Stomach smooth muscle (tissue), 2 donors: ENCODE data around the gene RHOU.
A peak's percentile ranks its signal among the peaks of the same experiment; 100 is the strongest.

ENCODE experiments used
- H3K27ac ChIP-seq: one replicate; pipeline ENCODE4 v1.7.0; 2013; ENCODE audit warnings: mild to moderate bottlenecking, low read length, inconsistent platforms
- H3K27me3 ChIP-seq, 2 donors: one replicate each; pipeline ENCODE4 v1.7.0; 2013; ENCODE audit warnings: low read length in 2 of 2; ENCODE audit not compliant: insufficient read depth in 2 of 2, control insufficient read depth in 1 of 2
- H3K36me3 ChIP-seq, 2 donors: one replicate each; pipeline ENCODE4 v1.7.0; 2013; ENCODE audit warnings: low read length in 2 of 2; ENCODE audit not compliant: control insufficient read depth in 2 of 2, insufficient read depth in 2 of 2
- H3K4me1 ChIP-seq: one replicate; pipeline ENCODE4 v1.7.0; 2013; ENCODE audit warnings: low read length; ENCODE audit not compliant: control insufficient read depth, insufficient read depth
- H3K4me3 ChIP-seq, 2 donors: one replicate each; pipeline ENCODE4 v1.7.0; 2013; ENCODE audit warnings: low read length in 2 of 2
- H3K9ac ChIP-seq, 2 donors: one replicate each; pipeline ENCODE4 v1.7.0; 2013; ENCODE audit warnings: low read length in 2 of 2, mild to moderate bottlenecking in 1 of 2
- H3K9me3 ChIP-seq, 2 donors: one replicate each; pipeline ENCODE4 v1.7.0; 2013; ENCODE audit warnings: low read length in 2 of 2; ENCODE audit not compliant: control insufficient read depth in 2 of 2
- donor health status: healthy.
- donor health status: Pancreatic carcinoma.

The RHOU gene

GRCh38 chr1:228706305-228706704, 29.0 kb upstream of the RHOU start:
- no peaks in the 10 kb centered on the region for H3K9me3 ChIP-seq
- H3K9ac ChIP-seq: no peak overlapping the region
- no peaks in the 10 kb centered on the region for H3K27me3 ChIP-seq
- no peak overlapping the region for H3K4me3 ChIP-seq
- no peaks in the 10 kb centered on the region for H3K36me3 ChIP-seq
- H3K27ac ChIP-seq: no peak overlapping the region
- H3K4me1 ChIP-seq: no peaks in the 10 kb centered on the region

DNA sequence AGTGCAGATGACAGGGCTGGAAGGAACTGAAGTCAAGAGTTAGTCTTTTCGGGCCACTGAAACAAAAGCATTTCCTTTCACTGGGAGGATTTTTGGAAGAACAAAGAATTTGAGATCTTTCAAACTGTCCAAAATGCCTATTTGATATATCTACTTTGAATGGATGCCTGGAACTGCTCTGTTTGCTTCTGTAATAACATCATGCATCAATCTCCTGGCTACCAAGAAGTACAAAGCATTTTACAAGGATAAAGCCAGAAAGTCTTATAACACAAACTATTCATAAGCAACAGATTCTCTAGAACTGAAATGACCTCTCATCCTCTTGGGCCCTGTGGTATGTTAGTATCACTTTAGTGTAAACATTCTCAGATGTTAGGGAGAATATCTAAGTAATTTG, 18.2 kb upstream of the RHOU start:
- Histone ChIP-seq H3K27me3 (no peaks in the 10 kb centered on the region), H3K4me3 (no peak overlapping the region), H3K9ac (no peak overlapping the region), H3K4me1 (no peaks in the 10 kb centered on the region), H3K36me3 (no peaks in the 10 kb centered on the region), H3K9me3 (no peaks in the 10 kb centered on the region), H3K27ac (no peak overlapping the region)

DNA sequence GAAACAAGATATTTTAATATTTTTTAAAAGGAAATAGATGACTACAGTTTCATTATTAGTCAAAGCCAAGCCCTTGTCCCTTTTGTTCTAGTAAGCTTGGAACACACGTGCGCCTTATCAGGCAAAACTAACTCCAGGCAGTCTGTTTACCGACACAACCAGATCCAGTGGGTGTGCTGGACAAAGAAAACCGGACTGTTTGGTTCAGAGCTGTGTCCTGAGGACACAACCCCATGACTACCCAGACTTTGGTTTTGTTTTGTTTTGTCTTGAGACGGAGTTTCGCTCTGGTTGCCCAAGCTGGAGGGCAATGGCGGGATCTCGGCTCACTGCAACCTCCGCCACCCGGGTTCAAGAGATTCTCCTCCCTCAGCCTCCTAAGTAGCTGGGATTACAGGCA, 13.9 kb upstream of the RHOU start:
- Histone ChIP-seq H3K4me3 (no peak overlapping the region), H3K36me3 (no peaks in the 10 kb centered on the region), H3K27me3 (no peaks in the 10 kb centered on the region), H3K9ac (no peak overlapping the region), H3K9me3 (no peaks in the 10 kb centered on the region), H3K27ac (no peak overlapping the region), H3K4me1 (no peaks in the 10 kb centered on the region)

GRCh38 chr1:228723287-228723686, 12.0 kb upstream of the RHOU start:
- H3K36me3 ChIP-seq: no peaks in the 10 kb centered on the region
- H3K27ac ChIP-seq: no peak overlapping the region
- H3K9ac ChIP-seq: no peak overlapping the region
- H3K9me3 ChIP-seq: no peaks in the 10 kb centered on the region
- no peaks in the 10 kb centered on the region for H3K27me3 ChIP-seq
- H3K4me3 ChIP-seq: no peak overlapping the region
- no peaks in the 10 kb centered on the region for H3K4me1 ChIP-seq

- H3K4me3 ChIP-seq: no peak overlapping the region
- no peak overlapping the region for H3K9ac ChIP-seq
These were observed 11.4 kb upstream of the RHOU start for GRCh38 chr1:228723921-228724320.

GRCh38 chr1:228725178-228725577, 10.1 kb upstream of the RHOU start:
- Histone ChIP-seq H3K27ac (no peak overlapping the region), H3K4me3 (no peak overlapping the region), H3K9ac (no peak overlapping the region), H3K9me3 (no peaks in the 10 kb centered on the region), H3K36me3 (no peaks in the 10 kb centered on the region), H3K4me1 (no peaks in the 10 kb centered on the region), H3K27me3 (peaks cover 0 to 2% of the 10 kb centered on the region in 2 donors)

More at GRCh38 chr1:228723921-228724320, 11.4 kb upstream of the RHOU start:
- no peaks in the 10 kb centered on the region for H3K9me3 ChIP-seq
- no peaks in the 10 kb centered on the region for H3K4me1 ChIP-seq
- H3K27ac ChIP-seq: no peak overlapping the region
- H3K36me3 ChIP-seq: no peaks in the 10 kb centered on the region
- H3K27me3 ChIP-seq: no peaks in the 10 kb centered on the region

GRCh38 chr1:228727681-228728171, 7.6 kb upstream of the RHOU start:
- Histone ChIP-seq H3K4me1 (no peaks in the 10 kb centered on the region), H3K27ac (no peak overlapping the region), H3K9me3 (no peaks in the 10 kb centered on the region), H3K27me3 (peaks cover 0 to 2% of the 10 kb centered on the region in 2 donors), H3K4me3 (no peak overlapping the region), H3K9ac (no peak overlapping the region), H3K36me3 (no peaks in the 10 kb centered on the region)

GRCh38 chr1:228732426-228732825, 2.9 kb upstream of the RHOU start:
- Histone ChIP-seq H3K9ac (no peak overlapping the region), H3K27me3 (peaks cover 0 to 2% of the 10 kb centered on the region in 2 donors)

DNA sequence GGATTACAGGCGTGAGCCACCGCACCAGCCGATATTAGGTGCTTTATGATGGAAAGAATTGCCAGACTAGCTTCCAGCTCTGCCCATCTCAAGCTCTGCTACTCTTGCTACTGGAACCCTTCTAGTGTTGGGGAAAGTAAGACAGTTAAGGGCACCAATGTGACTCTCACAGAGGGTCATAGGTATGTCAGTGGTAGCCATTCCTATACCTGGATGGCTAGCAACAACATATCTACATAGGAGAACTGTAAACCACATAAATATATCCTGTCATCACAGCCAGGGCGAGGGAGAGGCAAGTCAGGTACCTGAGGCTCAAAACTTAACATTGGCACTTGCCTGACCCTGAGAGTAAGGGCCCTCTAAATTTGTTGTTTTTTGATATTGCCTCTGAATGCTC, 1.7 kb upstream of the RHOU start:
- Histone ChIP-seq H3K27me3 (peaks cover 0 to 2% of the 10 kb centered on the region in 2 donors), H3K9ac (no peak overlapping the region), H3K9me3 (no peaks in the 10 kb centered on the region), H3K36me3 (peaks cover 0 to 3% of the 10 kb centered on the region in 2 donors), H3K4me1 (peaks cover 17% of the 10 kb centered on the region), H3K4me3 (no peak overlapping the region), H3K27ac (no peak overlapping the region)

More at GRCh38 chr1:228732426-228732825, 2.9 kb upstream of the RHOU start:
- H3K9me3 ChIP-seq: no peaks in the 10 kb centered on the region
- no peak overlapping the region for H3K27ac ChIP-seq
- no peaks in the 10 kb centered on the region for H3K36me3 ChIP-seq
- no peak overlapping the region for H3K4me3 ChIP-seq
- peaks cover 10% of the 10 kb centered on the region for H3K4me1 ChIP-seq

GRCh38 chr1:228735871-228736586, 750 bp downstream of the RHOU start:
- peaks cover 29% of the 10 kb centered on the region for H3K4me1 ChIP-seq

GRCh38 chr1:228736844-228737445, 1.7 kb downstream of the RHOU start:
- Histone ChIP-seq H3K27ac (peak overlapping the region; percentile 77), H3K36me3 (peaks cover 0 to 6% of the 10 kb centered on the region in 2 donors), H3K4me1 (peaks cover 29% of the 10 kb centered on the region), H3K4me3 (peak overlapping the region; percentile 85 to 94), H3K27me3 (no peaks in the 10 kb centered on the region), H3K9ac (peak overlapping the region; percentile 85 to 86), H3K9me3 (no peaks in the 10 kb centered on the region)

More at GRCh38 chr1:228735871-228736586, 750 bp downstream of the RHOU start:
- no peaks in the 10 kb centered on the region for H3K9me3 ChIP-seq
- peak overlapping the region; percentile 85 to 86 for H3K9ac ChIP-seq
- peaks cover 0 to 6% of the 10 kb centered on the region in 2 donors for H3K36me3 ChIP-seq
- peak overlapping the region; percentile 85 to 94 for H3K4me3 ChIP-seq
- no peaks in the 10 kb centered on the region for H3K27me3 ChIP-seq
- H3K27ac ChIP-seq: peak overlapping the region; percentile 77
